GM19035 (cell line): ENCODE results near the gene UBP1.
"Not testable (repeated sequence)": the region's sequence is repeated elsewhere in the genome, so short reads cannot be mapped to it uniquely, and the experiment has no call there.

Experiments
- ATAC-seq: cut with Tn5 transposase; IDR thresholded peaks from one replicate; pipeline ENCODE4 v1.9.1; 2021; ENCODE audit not compliant: unreplicated experiment

The UBP1 gene

DNA sequence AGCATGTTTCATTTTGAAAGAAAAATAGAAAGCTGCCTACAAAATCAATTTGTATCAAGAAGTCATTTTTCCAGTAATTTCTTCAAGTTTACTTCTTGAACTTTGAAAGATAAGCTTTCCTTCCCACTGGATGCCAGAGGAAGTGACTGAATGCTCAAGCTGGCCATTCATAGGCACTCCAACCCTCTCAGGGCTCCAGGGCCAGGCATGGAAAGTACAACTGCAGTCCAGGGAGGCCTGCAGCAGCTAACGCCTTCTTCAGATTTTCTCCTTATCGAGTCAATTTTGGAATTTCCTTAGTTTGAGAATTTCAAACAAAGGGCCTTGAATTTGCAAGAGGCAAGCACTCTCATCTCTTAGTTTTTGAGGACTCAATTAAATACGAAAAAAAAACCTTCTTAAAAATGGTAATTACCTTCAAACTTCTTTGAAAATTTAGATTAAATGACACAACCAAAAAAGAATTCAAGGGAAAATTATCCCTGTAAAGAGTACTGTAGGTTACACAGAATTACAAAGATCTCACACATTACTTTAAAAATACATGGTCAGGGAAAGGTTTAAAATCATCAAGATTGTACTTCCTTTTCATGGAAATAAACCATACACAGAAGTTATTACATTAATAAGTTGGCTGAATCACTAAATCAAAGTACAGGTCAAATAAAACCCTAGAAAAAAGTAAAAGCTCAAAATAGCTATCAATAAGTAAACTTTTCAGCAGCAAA lies 2.5 kb downstream of the UBP1 start:
- no peak for ATAC-seq

- no peak for ATAC-seq
These were observed 6.4 kb downstream of the UBP1 start for GRCh38 chr3:33433843-33434242.

- no peak for ATAC-seq
These were observed 9.6 kb downstream of the UBP1 start for GRCh38 chr3:33430571-33430970.

DNA sequence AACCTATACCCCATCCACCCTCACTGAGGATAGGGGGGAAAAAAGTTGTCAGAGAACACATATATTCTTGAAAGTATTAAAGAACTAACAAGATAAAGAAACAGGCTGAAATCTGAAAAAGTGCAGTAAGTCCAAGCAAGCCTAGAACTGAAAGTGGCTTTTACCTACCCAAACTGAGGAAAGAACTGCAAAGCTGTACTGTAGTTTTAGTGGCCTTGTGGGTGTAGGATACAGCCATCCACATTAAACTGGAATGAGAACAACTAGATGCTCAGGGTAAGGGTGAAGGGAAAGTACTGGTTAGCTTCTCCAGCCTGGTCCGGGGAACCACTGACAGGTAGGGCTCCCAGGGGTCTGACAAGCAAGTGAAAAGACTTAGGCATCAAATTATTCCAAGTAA lies 10.1 kb downstream of the UBP1 start:
- no peak for ATAC-seq

DNA sequence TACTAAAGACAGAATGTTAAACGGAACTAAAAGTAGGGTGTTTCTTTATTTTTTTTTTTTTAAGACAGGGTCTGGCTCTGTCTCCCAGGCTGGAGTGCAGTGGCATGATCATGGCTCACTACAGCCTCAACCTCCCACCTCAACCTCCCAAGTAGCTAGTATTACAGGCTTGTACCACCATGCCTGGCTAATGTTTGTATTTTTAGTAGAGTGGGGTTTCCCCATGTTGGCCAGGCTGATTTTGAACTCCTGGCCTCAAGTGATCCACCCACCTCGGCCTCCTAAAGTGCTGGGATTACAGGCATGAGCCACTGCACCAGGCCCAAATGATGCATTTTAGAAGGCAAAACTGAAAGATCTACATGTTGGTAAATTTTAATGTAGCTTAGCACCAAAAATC lies 10.9 kb downstream of the UBP1 start:
- ATAC-seq, result not testable (repeated sequence)

GRCh38 chr3:33428734-33429133 lies 11.5 kb downstream of the UBP1 start:
- ATAC-seq, result no peak

DNA sequence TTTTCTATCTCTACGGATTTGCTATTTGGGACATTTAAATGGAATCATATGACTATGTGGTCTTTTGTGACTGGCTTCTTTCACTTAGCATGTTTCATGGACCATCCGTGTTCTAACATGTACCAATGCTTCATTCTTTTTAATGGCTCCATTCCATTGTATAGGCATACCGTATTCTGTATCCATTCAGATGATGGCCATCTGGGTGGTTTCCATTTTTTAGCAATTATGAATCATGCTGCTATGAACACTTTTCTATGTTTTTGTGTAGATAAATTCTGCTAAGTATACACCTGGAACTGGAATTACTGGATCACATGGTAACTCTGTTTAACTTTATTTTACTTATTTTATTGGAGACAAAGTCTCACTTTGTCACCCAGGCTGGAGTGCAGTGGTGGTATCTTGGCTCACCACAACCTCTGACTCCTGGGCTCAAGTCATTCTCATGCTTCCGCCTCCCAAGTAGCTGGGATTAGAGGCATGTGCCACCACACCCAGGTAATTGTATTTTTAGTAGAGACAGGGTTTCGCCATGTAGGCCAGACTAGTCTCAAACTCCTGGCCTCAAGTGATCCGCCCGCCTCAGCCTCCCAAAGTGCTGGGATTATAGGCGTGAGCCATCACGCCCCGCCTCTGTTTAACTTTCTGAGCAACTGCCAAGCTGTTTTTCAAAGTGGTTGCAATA lies 13.4 kb downstream of the UBP1 start:
- no peak for ATAC-seq

GRCh38 chr3:33426068-33426467 lies 14.1 kb downstream of the UBP1 start:
- no peak for ATAC-seq

DNA sequence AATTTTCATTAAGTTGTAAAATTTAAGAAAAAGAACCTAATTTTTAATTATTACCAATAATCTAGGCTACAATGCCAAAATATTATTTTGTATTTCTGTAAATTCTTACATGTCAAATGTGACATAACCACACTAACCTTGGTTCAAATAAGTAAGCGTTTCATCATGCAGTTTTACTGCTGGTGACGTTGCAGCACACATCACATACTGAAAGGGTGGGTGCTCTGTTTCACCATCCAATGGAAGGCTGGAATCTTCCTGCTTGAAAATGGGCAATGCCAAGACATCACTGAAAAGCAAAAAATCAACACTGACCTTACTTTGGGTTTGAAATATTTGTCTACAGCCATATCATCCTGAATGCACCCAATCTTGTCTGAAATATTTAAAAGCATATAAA lies 14.8 kb downstream of the UBP1 start:
- no peak for ATAC-seq

GRCh38 chr3:33424606-33425452 lies 15.4 kb downstream of the UBP1 start:
- ATAC-seq, result no peak

GRCh38 chr3:33420966-33421365 lies 19.2 kb downstream of the UBP1 start:
- no peak for ATAC-seq

GRCh38 chr3:33419948-33420347 lies 20.3 kb downstream of the UBP1 start:
- ATAC-seq, result no peak

DNA sequence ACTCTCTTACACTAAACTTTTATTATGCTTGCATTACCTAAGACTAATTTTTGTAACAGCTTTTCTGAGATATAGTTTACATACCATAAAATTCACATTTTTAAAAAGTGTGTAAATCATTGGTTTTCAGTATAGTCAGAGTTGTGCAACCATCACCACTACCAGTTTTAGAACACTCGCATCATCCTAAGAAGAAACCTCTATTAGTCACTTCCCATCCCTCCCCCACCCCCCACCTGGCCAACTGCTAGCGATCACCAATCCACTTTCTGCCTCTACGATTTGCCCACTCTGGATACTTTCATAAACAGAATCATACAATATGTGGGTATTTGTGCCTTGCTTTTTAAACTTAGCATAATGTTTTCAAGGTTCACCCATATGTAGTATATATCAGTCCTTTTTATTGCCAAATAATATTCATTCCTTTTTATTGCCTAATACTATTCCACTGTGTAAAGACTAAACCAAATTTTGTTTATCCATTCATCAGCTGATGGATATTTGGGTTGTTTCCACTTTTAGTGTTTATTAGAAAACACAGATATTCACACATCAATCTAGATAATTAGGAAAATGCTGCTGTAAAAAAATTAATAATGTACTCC lies 23.0 kb downstream of the UBP1 start:
- no peak for ATAC-seq

GRCh38 chr3:33410816-33411215 lies 29.4 kb downstream of the UBP1 start:
- not testable (repeated sequence) for ATAC-seq

DNA sequence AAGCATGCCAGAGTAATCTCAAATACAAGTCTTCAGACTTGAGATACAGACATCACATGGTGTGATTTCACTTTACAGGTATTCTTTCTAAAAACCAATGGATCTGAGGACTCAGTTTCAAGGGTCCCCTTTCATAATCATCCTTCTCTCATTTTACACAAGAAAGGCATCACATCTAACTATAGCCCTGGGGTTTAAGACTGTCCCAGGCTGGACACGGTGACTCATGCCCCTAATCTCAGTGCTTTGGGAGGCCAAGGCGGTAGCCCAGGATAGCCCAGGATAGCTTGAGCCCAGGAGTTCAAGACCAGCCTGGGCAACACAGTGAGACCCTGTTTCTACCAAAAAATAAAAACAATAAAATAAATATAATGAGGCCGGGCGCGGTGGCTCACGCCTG lies 36.4 kb downstream of the UBP1 start:
- ATAC-seq, result no peak

GRCh38 chr3:33402936-33403335 lies 37.3 kb downstream of the UBP1 start:
- ATAC-seq, result no peak

DNA sequence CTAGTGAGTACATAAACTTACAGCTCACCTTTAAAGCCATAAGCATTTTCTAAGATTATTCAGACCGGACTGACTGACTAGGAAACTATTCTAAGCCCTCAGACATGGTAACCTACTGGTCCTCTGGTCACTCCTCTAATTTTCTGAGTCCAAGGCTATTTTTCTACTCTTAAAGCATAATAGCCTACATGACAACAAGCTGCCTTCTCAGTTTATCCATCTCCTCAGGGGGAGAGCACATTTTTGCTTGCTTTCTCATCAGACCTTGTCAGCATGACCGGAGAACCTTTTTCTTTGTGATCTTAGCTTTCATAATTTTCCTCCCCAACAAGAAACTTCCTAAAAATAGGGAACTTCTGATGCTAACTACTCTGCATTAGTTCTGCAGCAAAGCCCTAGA lies 38.4 kb downstream of the UBP1 start:
- no peak for ATAC-seq

DNA sequence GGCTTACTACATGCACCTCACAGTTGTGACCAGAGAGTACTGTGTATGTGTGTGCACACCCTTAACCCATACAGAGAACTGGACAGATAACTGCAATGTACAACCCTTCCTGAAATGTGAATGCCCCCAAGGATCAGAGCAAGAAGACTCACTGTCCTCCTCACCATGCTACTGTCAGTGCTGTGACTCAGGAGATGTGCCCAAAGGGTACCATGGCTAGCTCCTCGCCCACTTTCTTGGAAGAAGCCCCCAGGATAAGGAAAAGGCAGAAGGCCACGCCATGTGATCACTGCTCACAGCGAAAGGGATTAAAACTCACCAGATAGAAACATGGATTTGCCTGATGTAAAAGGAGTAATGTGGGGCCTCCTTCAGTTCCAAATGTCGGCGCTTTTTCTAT lies 41.8 kb downstream of the UBP1 start:
- no peak for ATAC-seq

GRCh38 chr3:33395900-33396299 lies 44.3 kb downstream of the UBP1 start:
- no peak for ATAC-seq

DNA sequence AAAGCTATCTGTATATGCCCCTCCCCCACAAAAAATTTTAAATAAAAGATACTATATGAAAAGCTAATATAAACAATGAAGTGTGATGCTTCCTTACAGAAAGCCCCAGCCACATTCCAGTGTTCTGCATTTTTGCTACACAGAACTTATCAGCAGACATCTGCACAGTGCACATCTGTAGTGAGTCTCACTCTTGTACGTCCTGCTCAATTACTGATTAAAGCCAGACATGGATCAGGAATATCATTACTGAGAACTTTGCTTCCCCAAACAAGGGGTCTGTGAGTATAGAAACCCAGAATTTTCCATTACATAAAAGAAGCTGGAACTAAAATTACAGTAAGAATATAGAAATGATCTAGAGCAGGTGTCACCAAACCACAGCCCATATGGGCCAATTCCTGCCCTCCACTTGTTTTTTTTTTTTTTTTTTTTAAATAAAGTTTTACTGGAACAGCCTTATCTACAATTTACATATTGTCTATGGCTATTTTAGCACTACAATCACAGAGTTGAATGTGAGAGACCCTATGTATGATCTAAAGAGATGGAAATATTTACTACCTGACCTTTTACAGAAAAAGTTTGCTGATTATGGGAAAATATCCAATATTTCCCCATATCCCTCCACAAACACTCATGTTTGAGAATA lies 45.7 kb downstream of the UBP1 start:
- ATAC-seq, result no peak

- ATAC-seq, result no peak
These were observed 47.5 kb downstream of the UBP1 start for GRCh38 chr3:33392703-33393125.
